Mesenchymal stem cell (in vitro differentiated cells and primary cell): ENCODE results near the gene C10orf90.
A peak's percentile ranks its signal among the peaks of the same experiment; 100 is the strongest.

Experiments
- DNase-seq: peaks from one replicate; pipeline ENCODE4 v3.0.0-alpha.2; 2013
- H2AFZ ChIP-seq: one replicate; pipeline ENCODE4 v1.6.1; 2013; ENCODE audit warnings: low read depth, mild to moderate bottlenecking, control low read depth, inconsistent platforms, low read length, moderate library complexity
- H2AK5ac ChIP-seq: 2 replicates; pipeline ENCODE4 v1.6.1; 2013; ENCODE audit warnings: low read length, moderate library complexity, mild to moderate bottlenecking, inconsistent platforms; ENCODE audit not compliant: severe bottlenecking
- H2BK120ac ChIP-seq: one replicate; pipeline ENCODE4 v1.6.1; 2013; ENCODE audit warnings: low read depth, mild to moderate bottlenecking, inconsistent platforms, low read length, moderate library complexity
- H2BK12ac ChIP-seq, 2 experiments: one replicate each; pipeline ENCODE4 v1.6.1; 2013; ENCODE audit warnings: inconsistent platforms in 2 of 2, low read length in 2 of 2, mild to moderate bottlenecking in 2 of 2, moderate library complexity in 2 of 2, control low read depth in 1 of 2
- H2BK15ac ChIP-seq: one replicate; pipeline ENCODE4 v1.6.1; 2013; ENCODE audit warnings: mild to moderate bottlenecking, low read depth, inconsistent platforms; ENCODE audit not compliant: poor library complexity, severe bottlenecking
- H2BK5ac ChIP-seq: 2 replicates; pipeline ENCODE4 v1.6.1; 2013; ENCODE audit warnings: low read depth, mild to moderate bottlenecking, low read length, control low read depth, inconsistent platforms; ENCODE audit not compliant: poor library complexity, severe bottlenecking
- H3K14ac ChIP-seq, 2 experiments: one replicate each; pipeline ENCODE4 v1.6.1; 2013; ENCODE audit warnings: inconsistent platforms in 2 of 2, low read length in 2 of 2, control low read depth in 1 of 2, mild to moderate bottlenecking in 1 of 2, moderate library complexity in 1 of 2
- H3K18ac ChIP-seq, 2 experiments: one replicate each; pipeline ENCODE4 v1.6.1; 2013; ENCODE audit warnings: inconsistent platforms in 2 of 2, low read length in 2 of 2, control low read depth in 1 of 2, low read depth in 1 of 2, mild to moderate bottlenecking in 1 of 2
- H3K23ac ChIP-seq, 2 experiments: one replicate each; pipeline ENCODE4 v1.6.1; 2013; ENCODE audit warnings: inconsistent platforms in 2 of 2, low read length in 2 of 2, mild to moderate bottlenecking in 2 of 2, moderate library complexity in 2 of 2, control low read depth in 1 of 2
- H3K27ac ChIP-seq: 2 replicates; pipeline ENCODE4 v1.5.1; 2013; ENCODE audit warnings: mild to moderate bottlenecking, moderate library complexity, low read length, control low read depth, inconsistent platforms; ENCODE audit not compliant: poor library complexity, severe bottlenecking
- H3K27me3 ChIP-seq, 2 experiments: 2 replicates each; pipeline versions ENCODE4 v1.6.1 to v1.7.0; 2013; ENCODE audit warnings: low read length in 2 of 2, mild to moderate bottlenecking in 2 of 2, moderate library complexity in 2 of 2, control low read depth in 1 of 2, inconsistent platforms in 1 of 2; ENCODE audit not compliant: control insufficient read depth in 1 of 2, insufficient read depth in 1 of 2
- H3K36me3 ChIP-seq, 2 experiments: 2 replicates each; pipeline versions ENCODE4 v1.6.1 to v1.7.0; 2013; ENCODE audit warnings: low read length in 2 of 2, control low read depth in 1 of 2, inconsistent platforms in 1 of 2, low read depth in 1 of 2, mild to moderate bottlenecking in 1 of 2; ENCODE audit not compliant: insufficient read depth in 2 of 2, control insufficient read depth in 1 of 2
- H3K4ac ChIP-seq, 2 experiments: one replicate each; pipeline ENCODE4 v1.6.1; 2013; ENCODE audit warnings: inconsistent platforms in 2 of 2, low read length in 2 of 2, mild to moderate bottlenecking in 2 of 2, moderate library complexity in 2 of 2, control low read depth in 1 of 2, low read depth in 1 of 2
- H3K4me1 ChIP-seq: 2 replicates; pipeline ENCODE4 v1.6.1; 2013; ENCODE audit warnings: low read depth, low read length, control low read depth; ENCODE audit not compliant: control insufficient read depth, insufficient read depth
- H3K4me2 ChIP-seq: 2 replicates; pipeline ENCODE4 v1.6.1; 2013; ENCODE audit warnings: low read length, mild to moderate bottlenecking, inconsistent platforms; ENCODE audit not compliant: poor library complexity, severe bottlenecking
- H3K4me3 ChIP-seq, 2 experiments: 2 replicates each; pipeline versions ENCODE4 v1.5.1 to v1.7.0; 2013; ENCODE audit warnings: low read length in 2 of 2, mild to moderate bottlenecking in 2 of 2, control low read depth in 1 of 2, low read depth in 1 of 2; ENCODE audit not compliant: insufficient read depth in 1 of 2
- H3K79me1 ChIP-seq: replicated peaks from 2 replicates; pipeline ENCODE4 v1.6.1; 2013; ENCODE audit warnings: mild to moderate bottlenecking, control low read depth, low read length, inconsistent platforms; ENCODE audit not compliant: poor library complexity, severe bottlenecking
- H3K9ac ChIP-seq: 2 replicates; pipeline ENCODE4 v1.7.0; 2013; ENCODE audit warnings: mild to moderate bottlenecking, low read length, moderate library complexity
- H3K9me3 ChIP-seq: 2 replicates; pipeline ENCODE4 v1.7.0; 2013; ENCODE audit warnings: mild to moderate bottlenecking, low read length; ENCODE audit not compliant: control insufficient read depth
- H4K8ac ChIP-seq: one replicate; pipeline ENCODE4 v1.6.1; 2013; ENCODE audit warnings: inconsistent platforms, mild to moderate bottlenecking, low read length, moderate library complexity
- H4K91ac ChIP-seq: one replicate; pipeline ENCODE4 v1.6.1; 2013; ENCODE audit warnings: mild to moderate bottlenecking, low read length, inconsistent platforms
- WGBS: methylation state at CpG from one replicate; pipeline ENCODE4 v1.1.7; 2013; ENCODE audit warnings: mixed read lengths; 5-methylcytosine and 5-hydroxymethylcytosine counted together

The C10orf90 gene

GRCh38 chr10:126425032-126425431, 245.5 kb downstream of the C10orf90 start:
- Histone ChIP-seq H2AFZ (no peak overlapping the region), H3K27ac (no peak overlapping the region), H3K18ac (no peak overlapping the region), H3K4me3 (no peak overlapping the region), H3K9ac (no peak overlapping the region), H3K4ac (no peak overlapping the region), H3K9me3 (peaks cover 16% of the 10 kb centered on the region), H3K27me3 (no peaks in the 10 kb centered on the region), H4K91ac (no peak overlapping the region), H4K8ac (no peak overlapping the region), H3K23ac (no peak overlapping the region), H3K79me1 (no peaks in the 10 kb centered on the region), H3K4me1 (peaks cover 6% of the 10 kb centered on the region), H2BK15ac (no peak overlapping the region), H3K14ac (no peak overlapping the region), H2BK5ac (no peak overlapping the region), H2BK12ac (no peak overlapping the region), H3K36me3 (peaks cover 0 to 12% of the 10 kb centered on the region in 2 experiments), H2BK120ac (no peak overlapping the region), H3K4me2 (no peak overlapping the region), H2AK5ac (no peak overlapping the region)
- DNase-seq: no peak
- WGBS: over 99% methylated on average over 3 of the region's 5 CpGs

DNA sequence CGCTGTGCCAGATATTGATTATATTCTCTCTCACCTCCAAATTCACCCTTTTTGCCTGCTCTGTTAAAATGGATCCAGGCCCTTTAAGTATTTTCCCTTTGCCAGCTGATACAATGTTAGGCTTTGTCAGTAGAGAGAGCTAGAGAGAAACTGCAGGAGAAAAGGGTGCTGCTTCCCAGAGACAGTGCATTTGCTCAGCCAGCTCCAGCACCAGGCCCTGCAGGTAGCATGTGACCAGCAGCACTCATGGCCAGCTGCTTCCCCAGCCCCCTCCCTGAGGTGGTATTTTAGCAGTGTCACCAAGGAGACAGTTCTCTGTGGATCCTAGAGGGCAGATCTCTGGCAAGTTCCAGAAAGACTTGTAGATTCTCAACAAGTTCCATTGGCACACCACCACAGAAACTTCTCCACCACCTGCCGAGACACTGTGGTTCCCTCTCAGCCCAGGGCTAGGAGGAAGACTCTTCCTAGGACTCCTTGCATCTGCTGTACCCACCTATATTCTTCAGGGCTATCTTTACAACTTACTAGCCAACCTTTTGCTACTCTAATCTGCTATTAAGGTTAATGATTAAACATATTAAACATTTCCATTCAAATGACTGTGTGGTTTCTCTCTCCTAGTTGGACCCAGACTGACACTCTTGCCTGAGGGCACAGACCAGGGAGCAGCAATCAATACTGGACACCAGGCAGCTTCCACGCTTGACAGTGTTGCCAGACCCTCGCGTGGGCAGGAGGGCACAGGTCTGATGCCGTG, 246.6 kb downstream of the C10orf90 start:
- Histone ChIP-seq H3K23ac (no peak overlapping the region), H3K9ac (no peak overlapping the region), H2BK120ac (no peak overlapping the region), H2BK5ac (no peak overlapping the region), H2AK5ac (peak overlapping the region; percentile 19), H3K79me1 (no peaks in the 10 kb centered on the region), H3K27ac (no peak overlapping the region), H3K36me3 (peaks cover 0 to 12% of the 10 kb centered on the region in 2 experiments), H4K91ac (no peak overlapping the region), H3K4ac (no peak overlapping the region), H3K9me3 (peaks cover 16% of the 10 kb centered on the region), H3K4me1 (peaks cover 6% of the 10 kb centered on the region), H2AFZ (no peak overlapping the region), H3K14ac (no peak overlapping the region), H3K27me3 (no peaks in the 10 kb centered on the region), H3K4me2 (no peak overlapping the region), H4K8ac (no peak overlapping the region), H3K18ac (no peak overlapping the region), H2BK12ac (no peak overlapping the region), H3K4me3 (no peak overlapping the region), H2BK15ac (no peak overlapping the region)
- no peak for DNase-seq
- 97% methylated on average over 6 of the region's 6 CpGs for WGBS

GRCh38 chr10:126422567-126422966, 247.9 kb downstream of the C10orf90 start:
- H2BK12ac ChIP-seq: no peak overlapping the region
- WGBS: 88% methylated on average over 1 of the region's 1 CpG
- H3K27ac ChIP-seq: peak overlapping the region; percentile 70
- H3K4me2 ChIP-seq: no peak overlapping the region
- H2BK120ac ChIP-seq: no peak overlapping the region
- H3K79me1 ChIP-seq: no peaks in the 10 kb centered on the region
- H4K91ac ChIP-seq: no peak overlapping the region
- no peaks in the 10 kb centered on the region for H3K27me3 ChIP-seq
- H3K9me3 ChIP-seq: peaks cover 16% of the 10 kb centered on the region
- H2AFZ ChIP-seq: no peak overlapping the region
- no peak overlapping the region for H2BK5ac ChIP-seq
- no peak for DNase-seq
- H4K8ac ChIP-seq: no peak overlapping the region
- H3K23ac ChIP-seq: no peak overlapping the region
- H3K9ac ChIP-seq: peak overlapping the region; percentile 89
- no peak overlapping the region for H3K4ac ChIP-seq
- no peak overlapping the region for H3K4me3 ChIP-seq
- H2AK5ac ChIP-seq: no peak overlapping the region
- no peak overlapping the region for H2BK15ac ChIP-seq
- peaks cover 6% of the 10 kb centered on the region for H3K4me1 ChIP-seq
- H3K36me3 ChIP-seq: peaks cover 0 to 12% of the 10 kb centered on the region in 2 experiments
- no peak overlapping the region for H3K18ac ChIP-seq
- H3K14ac ChIP-seq: no peak overlapping the region

DNA sequence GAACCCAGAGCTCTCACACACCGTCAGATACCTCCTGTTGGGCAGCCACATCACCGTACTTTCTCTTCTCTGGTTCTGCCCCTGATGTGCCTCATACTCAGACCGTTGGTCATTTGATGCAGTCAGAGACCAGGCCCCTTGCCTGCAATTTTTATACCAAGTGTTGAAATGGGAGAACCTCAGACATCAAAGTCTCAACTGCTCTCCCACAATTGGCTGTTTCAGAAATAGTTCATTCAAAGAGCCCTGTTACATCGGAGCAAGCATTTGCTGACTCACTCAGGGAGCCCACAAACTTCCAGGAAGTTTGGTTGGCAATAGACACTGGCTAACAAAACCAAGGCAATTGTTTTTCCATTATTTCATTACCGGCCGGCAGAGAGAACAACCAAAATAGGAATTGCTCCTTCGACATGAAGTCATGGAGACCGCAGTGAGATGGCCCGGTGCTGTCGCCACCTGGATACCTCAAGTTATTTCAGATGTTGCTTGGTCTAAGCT, 248.7 kb downstream of the C10orf90 start:
- no peak overlapping the region for H3K23ac ChIP-seq
- no peak overlapping the region for H2AFZ ChIP-seq
- no peak overlapping the region for H3K14ac ChIP-seq
- H2BK120ac ChIP-seq: no peak overlapping the region
- no peak overlapping the region for H3K4ac ChIP-seq
- H2BK12ac ChIP-seq: no peak overlapping the region
- peaks cover 6% of the 10 kb centered on the region for H3K4me1 ChIP-seq
- H3K4me2 ChIP-seq: peak overlapping the region; percentile 39
- peak overlapping the region; percentile 76 for H2BK5ac ChIP-seq
- peaks cover 0 to 9% of the 10 kb centered on the region in 2 experiments for H3K36me3 ChIP-seq
- peak overlapping the region; percentile 17 for H2BK15ac ChIP-seq
- DNase-seq: peak; percentile 95
- peak overlapping the region; percentile 51 to 76 for H3K18ac ChIP-seq
- peak overlapping the region in 1 of 2 experiments; percentile 46 for H3K4me3 ChIP-seq
- H3K27ac ChIP-seq: peak overlapping the region; percentile 94
- H3K27me3 ChIP-seq: no peaks in the 10 kb centered on the region
- peak overlapping the region; percentile 67 for H4K8ac ChIP-seq
- peak overlapping the region; percentile 89 for H3K9ac ChIP-seq
- H4K91ac ChIP-seq: no peak overlapping the region
- no peaks in the 10 kb centered on the region for H3K79me1 ChIP-seq
- no peak overlapping the region for H2AK5ac ChIP-seq
- peaks cover 16% of the 10 kb centered on the region for H3K9me3 ChIP-seq
- 73% methylated on average over 10 of the region's 10 CpGs for WGBS
